Endothelial cell of umbilical vein (primary cell): ENCODE data around the gene NRROS. TPM values are rescaled to one million over a fixed set of nuclear protein-coding genes. Genes with fewer than 3 reads are reported as not detected.

Experiments
- BruUV-seq: library from RNA; stranded (reverse); fragments of 400-500 nt; replicated peaks from 2 replicates; lab custom pipeline; 2021; lab: Mats Ljungman, UMichigan
- CTCF ChIA-PET: fragments of 300-600, 350-600 bp; sonication (Branson Sonifier 250); formaldehyde crosslinking; loops from one replicate; lab custom pipeline; 2021; ENCODE audit warnings: antibody characterized with exemption, inconsistent platforms; lab: Charles Lee
- POLR2A ChIA-PET: fragments of 300-600, 350-600 bp; sonication (Branson Sonifier 250); formaldehyde crosslinking; loops from one replicate; lab custom pipeline; 2021; ENCODE audit warnings: antibody characterized with exemption, inconsistent platforms; lab: Charles Lee
- DNase-seq: peaks from one replicate; pipeline ENCODE4 v3.0.0-alpha.2; 2011; ENCODE audit warnings: low read depth, low spot score
- FAIRE-seq: peaks from 2 replicates; lab custom pipeline; 2011; peaks lifted over from hg19 to GRCh38; lab: Jason Lieb, UNC
- H2AFZ ChIP-seq: 2 replicates; pipeline ENCODE4 v1.6.0; 2012; ENCODE audit warnings: low read depth, low read length, control low read depth, inconsistent platforms
- H3K27ac ChIP-seq: 2 replicates; pipeline ENCODE4 v1.5.1; 2011; ENCODE audit warnings: low read depth, mild to moderate bottlenecking, control low read depth, low read length, moderate library complexity; ENCODE audit not compliant: insufficient read depth
- H3K27me3 ChIP-seq, 2 experiments: 2 replicates each; pipeline versions ENCODE4 v1.6.0 to v1.6.1; 2011; ENCODE audit warnings: low read length in 2 of 2, mixed read lengths in 1 of 2; ENCODE audit not compliant: control insufficient read depth in 2 of 2, insufficient read depth in 2 of 2
- H3K36me3 ChIP-seq, 2 experiments: 2 replicates in 1 of 2; 3 replicates in 1 of 2; pipeline ENCODE4 v1.5.1; 2011; ENCODE audit warnings: low read length in 2 of 2, mild to moderate bottlenecking in 1 of 2, moderate library complexity in 1 of 2; ENCODE audit not compliant: control insufficient read depth in 2 of 2, insufficient read depth in 2 of 2; ENCODE audit errors: extremely low read depth in 1 of 2
- H3K4me1 ChIP-seq: 3 replicates; pipeline ENCODE4 v1.5.1; 2011; ENCODE audit warnings: mild to moderate bottlenecking, low read length; ENCODE audit not compliant: control insufficient read depth, insufficient read depth; ENCODE audit errors: extremely low read depth
- H3K4me2 ChIP-seq: 2 replicates; pipeline ENCODE4 v1.6.1; 2011; ENCODE audit warnings: low read length, control low read depth, mixed read lengths; ENCODE audit not compliant: insufficient read depth
- H3K4me3 ChIP-seq, 3 experiments: fragments of 200-600 bp in 1 of 3; sonication (generic), shearing (Covaris generic) in 1 of 3; replicated peaks in 1 of 3; 2 replicates each; pipeline ENCODE4 v1.5.1; 2011 to 2016; ENCODE audit warnings: control low read depth in 3 of 3, low read length in 3 of 3, mild to moderate bottlenecking in 2 of 3, inconsistent platforms in 1 of 3, low read depth in 1 of 3, moderate library complexity in 1 of 3; ENCODE audit not compliant: insufficient read depth in 1 of 3
- H3K79me2 ChIP-seq: 2 replicates; pipeline ENCODE4 v1.6.0; 2012; ENCODE audit warnings: low read length, inconsistent platforms; ENCODE audit not compliant: control insufficient read depth, insufficient read depth
- H3K9ac ChIP-seq: replicated peaks from 2 replicates; pipeline ENCODE3; 2011; ENCODE audit warnings: low read length, control low read depth; ENCODE audit not compliant: insufficient read depth; ENCODE audit errors: extremely low read depth
- H3K9me1 ChIP-seq: replicated peaks from 3 replicates; pipeline ENCODE4 v1.6.0; 2011; ENCODE audit warnings: mild to moderate bottlenecking, low read length; ENCODE audit not compliant: control insufficient read depth, insufficient read depth; ENCODE audit errors: extremely low read depth
- H3K9me3 ChIP-seq: replicated peaks from 2 replicates; pipeline ENCODE4 v1.5.1; 2012; ENCODE audit warnings: low read length, inconsistent platforms; ENCODE audit not compliant: control insufficient read depth, insufficient read depth
- H4K20me1 ChIP-seq: replicated peaks from 2 replicates; pipeline ENCODE3; 2011; ENCODE audit warnings: mild to moderate bottlenecking, low read length; ENCODE audit not compliant: control insufficient read depth, insufficient read depth; ENCODE audit errors: extremely low read depth
- CTCF ChIP-seq, 2 donors: IDR thresholded peaks; 1 replicate in 1 of 2; 2 replicates in 1 of 2; pipeline ENCODE4 v1.5.1; 2011; ENCODE audit warnings: low read length in 2 of 2, mild to moderate bottlenecking in 2 of 2, moderate library complexity in 2 of 2, control low read depth in 1 of 2, inconsistent platforms in 1 of 2, low read depth in 1 of 2; ENCODE audit not compliant: insufficient read depth in 1 of 2; ENCODE audit errors: extremely low read depth in 1 of 2
- EZH2 ChIP-seq: IDR thresholded peaks from 2 replicates; pipeline ENCODE4 v1.6.1; 2012; ENCODE audit warnings: borderline replicate concordance, low read depth, mild to moderate bottlenecking, moderate library complexity, low read length, inconsistent platforms; ENCODE audit not compliant: severe bottlenecking
- FOS ChIP-seq: IDR thresholded peaks from 2 replicates; pipeline ENCODE4 v1.6.1; 2011; ENCODE audit warnings: mild to moderate bottlenecking, low read length, moderate library complexity, borderline replicate concordance; ENCODE audit not compliant: insufficient read depth
- GATA2 ChIP-seq: IDR thresholded peaks from 2 replicates; pipeline ENCODE4 v1.7.0; 2011; ENCODE audit warnings: low read depth, mild to moderate bottlenecking, moderate library complexity, mixed read lengths, low read length; ENCODE audit not compliant: insufficient read length, insufficient read depth
- JUN ChIP-seq: IDR thresholded peaks from 2 replicates; pipeline ENCODE4 v1.6.1; 2011; ENCODE audit warnings: borderline replicate concordance, low read depth; ENCODE audit not compliant: insufficient read length, insufficient read depth
- MAX ChIP-seq: IDR thresholded peaks from 2 replicates; pipeline ENCODE4 v1.6.1; 2011; ENCODE audit not compliant: insufficient read depth, insufficient read length
- MYC ChIP-seq: IDR thresholded peaks from one replicate; pipeline ENCODE4 v1.6.1; 2011; ENCODE audit warnings: mild to moderate bottlenecking, low read depth, low read length
- POLR2A ChIP-seq: IDR thresholded peaks from 2 replicates; pipeline ENCODE4 v1.6.1; 2012; ENCODE audit warnings: low read depth, mild to moderate bottlenecking, control low read depth, low read length
- POLR2AphosphoS5 ChIP-seq: IDR thresholded peaks from 2 replicates; pipeline ENCODE4 v1.6.1; 2012; ENCODE audit warnings: low read depth, mild to moderate bottlenecking, control low read depth, low read length, moderate library complexity; ENCODE audit not compliant: insufficient read depth
- dilution Hi-C: fragments of 300-500 bp; cut with MboI; formaldehyde crosslinking; loops from one replicate; pipeline ENCODE4 v1.15.0; 2019; ENCODE audit warnings: low sequenced_read_pairs; ENCODE audit not compliant: extremely low pct_ligation_motif_present
- intact Hi-C: fragments of 100-400 bp; cut with micrococcal nuclease; formaldehyde crosslinking; loops from one replicate; pipeline ENCODE4 v1.10.0; 2022
- polyA plus RNA-seq, 4 experiments: library from polyadenylated mRNA; depleted of rRNA in 3 of 4; stranded (reverse) in 3 of 4; unstranded in 1 of 4; fragments of >200 nt; gene quantifications; 2 replicates each; pipeline versions ENCODE4 v1.2.1 to v1.2.3, GENCODE V29; 2011 to 2012; ENCODE audit warnings: missing spikeins in 1 of 4
- total RNA-seq: library from RNA; stranded (reverse); gene quantifications from 2 replicates; pipeline ENCODE4 v1.2.3, GENCODE V29; 2021

NRROS gene
- total and polyA plus RNA-seq, 2 donors (not counting 3 experiments of a cell fraction or from before 2014, with no cell fraction given), result 8.1 to 15.6 TPM

- H3K36me3 ChIP-seq, result no peaks in the 10 kb centered on the region
- intact Hi-C loops, result loop anchor here (1.0 to 2.0 kb wide), 5 partner anchors 30 to 361 kb away; partner anchors contain the start of genes NCBP2 and NRROS
- TF ChIP-seq FOS (no peak), POLR2A (no peak), MYC (no peak), MAX (no peak), JUN (no peak), POLR2AphosphoS5 (peak; percentile 25), GATA2 (no peak), EZH2 (no peak), CTCF (IDR thresholded peaks at IDR 0.05; ENCODE audit: extremely low read depth in 1 of 2, insufficient read depth in 1 of 2, low read depth in 1 of 2, low read length in 2 of 2) (peak; percentile 68 to 85)
- no TSS peak for BruUV-seq
- H3K9me1 ChIP-seq, result no peaks in the 10 kb centered on the region
- peaks cover 0 to 3% of the 10 kb centered on the region in 2 experiments for H3K27me3 ChIP-seq
- H3K4me2 ChIP-seq, result peak overlapping the region; percentile 12
- no peaks in the 10 kb centered on the region for H4K20me1 ChIP-seq
- ChIA-PET CTCF (interaction anchor here (0.6 to 7.8 kb wide), 53 partner anchors 9 to 360 kb away, joined by 3 to 334 read pairs (median 5); partner anchors contain the start of genes FBXO45, NCBP2, NRROS and PAK2), POLR2A (no interaction called here)
- DNase-seq, result peak; percentile 84
- no peaks in the 10 kb centered on the region for H3K79me2 ChIP-seq
- no peak overlapping the region for H3K9ac ChIP-seq
- H3K4me1 ChIP-seq, result peaks cover 28% of the 10 kb centered on the region
- FAIRE-seq, result peak; percentile 79
- no peaks in the 10 kb centered on the region for H3K9me3 ChIP-seq
- no peak overlapping the region for H3K4me3 ChIP-seq
- peak overlapping the region; percentile 38 for H2AFZ ChIP-seq
- dilution Hi-C loops, result loop anchor here (5.0 kb wide), 1 partner anchor 78 kb away; no protein-coding TSS in a partner anchor
- H3K27ac ChIP-seq, result no peak overlapping the region
Observed at GRCh38 chr3:196609343-196609775, 30.1 kb upstream of the NRROS start.
